ENCODE data around the gene SPOCK2. TPM values are rescaled to one million over a fixed set of nuclear protein-coding genes. Genes with fewer than 3 reads are reported as not detected.

SPOCK2 gene
- total RNA-seq, 1 experiment from 2014 or later: 0.32 TPM

DNA sequence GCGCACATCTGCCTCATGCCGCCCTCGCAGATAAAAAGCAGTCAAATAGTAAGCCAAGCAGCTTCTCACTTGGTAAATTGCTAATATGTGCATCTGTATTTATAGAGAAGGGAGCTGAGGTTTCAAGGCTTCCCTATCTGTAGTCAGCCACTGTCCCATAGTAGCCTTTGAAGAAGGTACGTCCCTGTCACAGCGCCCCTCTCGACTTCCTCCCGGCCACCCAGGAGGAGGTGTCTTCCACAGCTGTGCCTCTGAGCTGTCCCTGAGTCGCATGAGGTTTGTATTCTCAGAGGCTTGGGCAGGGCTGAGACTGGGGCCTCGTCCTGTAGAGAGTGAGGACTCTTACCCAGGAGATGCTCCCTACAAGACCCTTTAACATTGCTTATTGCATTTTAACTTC is 49.0 kb downstream of the SPOCK2 start:
- no TSS peak for BruUV-seq (replicated peaks)
- TF ChIP-seq, protein P1, sequence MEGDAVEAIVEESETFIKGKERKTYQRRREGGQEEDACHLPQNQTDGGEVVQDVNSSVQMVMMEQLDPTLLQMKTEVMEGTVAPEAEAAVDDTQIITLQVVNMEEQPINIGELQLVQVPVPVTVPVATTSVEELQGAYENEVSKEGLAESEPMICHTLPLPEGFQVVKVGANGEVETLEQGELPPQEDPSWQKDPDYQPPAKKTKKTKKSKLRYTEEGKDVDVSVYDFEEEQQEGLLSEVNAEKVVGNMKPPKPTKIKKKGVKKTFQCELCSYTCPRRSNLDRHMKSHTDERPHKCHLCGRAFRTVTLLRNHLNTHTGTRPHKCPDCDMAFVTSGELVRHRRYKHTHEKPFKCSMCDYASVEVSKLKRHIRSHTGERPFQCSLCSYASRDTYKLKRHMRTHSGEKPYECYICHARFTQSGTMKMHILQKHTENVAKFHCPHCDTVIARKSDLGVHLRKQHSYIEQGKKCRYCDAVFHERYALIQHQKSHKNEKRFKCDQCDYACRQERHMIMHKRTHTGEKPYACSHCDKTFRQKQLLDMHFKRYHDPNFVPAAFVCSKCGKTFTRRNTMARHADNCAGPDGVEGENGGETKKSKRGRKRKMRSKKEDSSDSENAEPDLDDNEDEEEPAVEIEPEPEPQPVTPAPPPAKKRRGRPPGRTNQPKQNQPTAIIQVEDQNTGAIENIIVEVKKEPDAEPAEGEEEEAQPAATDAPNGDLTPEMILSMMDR (conservative IDR thresholded peaks at IDR 0.05; ENCODE audit: low read depth, low read length): no peak
- TF ChIP-seq EZH2 (IDR thresholded peaks at IDR 0.05; ENCODE audit: borderline replicate concordance, low read depth, low read length, poor library complexity, severe bottlenecking): no peak
- ChIA-PET CTCF (no interaction called here), POLR2A (ENCODE audit: low non-redundant PET) (no interaction called here)
- H3K27me3 ChIP-seq (replicated peaks; ENCODE audit: insufficient read depth, low read depth, low read length, poor library complexity): no peaks in the 10 kb centered on the region
- no peaks in the 10 kb centered on the region for H3K9me3 ChIP-seq (ENCODE audit: low read depth, low read length, poor library complexity, severe bottlenecking)
- no peaks in the 10 kb centered on the region for H3K4me1 ChIP-seq (ENCODE audit: insufficient read depth, low read length, poor library complexity, severe bottlenecking)
- no peak overlapping the region for H3K27ac ChIP-seq (ENCODE audit: low read depth, low read length, poor library complexity, severe bottlenecking)
- H3K36me3 ChIP-seq (ENCODE audit: insufficient read depth, low read length, poor library complexity, severe bottlenecking): no peaks in the 10 kb centered on the region
- intact Hi-C loops (cut with micrococcal nuclease; ENCODE audit: unreplicated experiment): no loop called here
- no peak for DNase-seq (ENCODE audit: low spot score)
- no peak overlapping the region for H3K4me3 ChIP-seq (ENCODE audit: low read depth, low read length, poor library complexity, severe bottlenecking)

DNA sequence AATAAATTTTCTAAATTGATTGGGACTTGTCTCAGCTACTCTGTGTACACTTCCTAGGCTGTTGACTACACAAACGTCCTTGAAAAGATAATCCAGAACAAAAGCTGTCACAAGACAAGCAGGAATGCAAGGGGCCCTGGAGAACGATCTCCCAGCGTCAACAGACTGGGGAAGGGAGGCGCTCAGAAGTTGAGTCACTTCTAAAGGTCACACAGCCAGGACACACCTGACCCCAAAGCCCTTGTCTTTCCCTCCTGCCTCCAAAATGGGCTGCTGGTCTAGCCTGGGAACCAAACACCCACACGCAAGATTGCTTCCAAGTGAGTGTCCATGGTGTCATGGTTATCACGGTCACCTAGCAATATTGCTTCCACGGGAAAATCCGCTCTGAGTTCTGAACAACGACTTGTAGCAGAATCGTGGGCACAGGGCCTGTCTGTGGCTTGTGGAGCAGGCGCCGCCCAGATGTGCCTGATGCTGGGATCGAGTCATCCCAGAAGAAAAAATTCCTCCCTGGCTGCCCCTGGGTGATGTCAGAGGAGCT is 49.8 kb downstream of the SPOCK2 start:
- CTCF ChIA-PET: no interaction called here
- intact Hi-C loops (cut with micrococcal nuclease; ENCODE audit: unreplicated experiment): no loop called here

DNA sequence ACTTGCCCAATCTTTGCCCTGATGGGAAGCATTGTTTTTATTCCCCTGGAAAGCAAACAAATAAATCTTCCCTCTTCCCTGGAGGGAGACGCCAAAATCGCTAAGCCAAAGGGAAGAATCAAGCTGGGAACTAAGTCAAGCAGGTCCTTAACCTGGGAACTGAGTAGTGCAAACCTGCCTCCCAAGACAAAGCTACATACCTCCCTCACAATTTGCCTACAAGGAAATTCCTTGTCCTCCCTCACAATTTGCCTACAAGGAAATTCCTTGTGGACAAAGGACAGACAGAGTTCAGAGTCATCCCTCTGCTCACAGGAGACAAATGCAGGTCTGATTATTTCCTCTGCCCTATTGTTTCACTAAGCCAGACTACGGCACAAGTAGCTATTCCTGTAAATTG is 50.5 kb downstream of the SPOCK2 start:
- ChIA-PET POLR2A (ENCODE audit: low non-redundant PET) (no interaction called here), CTCF (no interaction called here)
- H3K4me3 ChIP-seq (ENCODE audit: low read depth, low read length, poor library complexity, severe bottlenecking): no peak overlapping the region
- H3K27me3 ChIP-seq (replicated peaks; ENCODE audit: insufficient read depth, low read depth, low read length, poor library complexity): no peaks in the 10 kb centered on the region
- no peak overlapping the region for H3K27ac ChIP-seq (ENCODE audit: low read depth, low read length, poor library complexity, severe bottlenecking)
- H3K4me1 ChIP-seq (ENCODE audit: insufficient read depth, low read length, poor library complexity, severe bottlenecking): no peaks in the 10 kb centered on the region
- intact Hi-C loops (cut with micrococcal nuclease; ENCODE audit: unreplicated experiment): no loop called here
- BruUV-seq (replicated peaks): no TSS peak
- no peaks in the 10 kb centered on the region for H3K36me3 ChIP-seq (ENCODE audit: insufficient read depth, low read length, poor library complexity, severe bottlenecking)
- no peaks in the 10 kb centered on the region for H3K9me3 ChIP-seq (ENCODE audit: low read depth, low read length, poor library complexity, severe bottlenecking)
- no peak for DNase-seq (ENCODE audit: low spot score)
- TF ChIP-seq EZH2 (IDR thresholded peaks at IDR 0.05; ENCODE audit: borderline replicate concordance, low read depth, low read length, poor library complexity, severe bottlenecking): no peak
- TF ChIP-seq, protein P1 (conservative IDR thresholded peaks at IDR 0.05; ENCODE audit: low read depth, low read length): no peak

More for the DNA sequence above, 49.8 kb downstream of the SPOCK2 start:
- Histone ChIP-seq H3K9me3 (ENCODE audit: low read depth, low read length, poor library complexity, severe bottlenecking) (no peaks in the 10 kb centered on the region), H3K27ac (ENCODE audit: low read depth, low read length, poor library complexity, severe bottlenecking) (no peak overlapping the region), H3K36me3 (ENCODE audit: insufficient read depth, low read length, poor library complexity, severe bottlenecking) (no peaks in the 10 kb centered on the region), H3K27me3 (replicated peaks; ENCODE audit: insufficient read depth, low read depth, low read length, poor library complexity) (no peaks in the 10 kb centered on the region), H3K4me3 (ENCODE audit: low read depth, low read length, poor library complexity, severe bottlenecking) (no peak overlapping the region), H3K4me1 (ENCODE audit: insufficient read depth, low read length, poor library complexity, severe bottlenecking) (no peaks in the 10 kb centered on the region)
- TF ChIP-seq, protein P1 (conservative IDR thresholded peaks at IDR 0.05; ENCODE audit: low read depth, low read length): no peak
- TF ChIP-seq EZH2 (IDR thresholded peaks at IDR 0.05; ENCODE audit: borderline replicate concordance, low read depth, low read length, poor library complexity, severe bottlenecking): no peak
- no TSS peak for BruUV-seq (replicated peaks)
- POLR2A ChIA-PET (ENCODE audit: low non-redundant PET): no interaction called here
- DNase-seq (ENCODE audit: low spot score): no peak
